Central memory CD8-positive, alpha-beta T cell (primary cell): ENCODE measurements around the gene EHD4.
A peak's percentile ranks its signal among the peaks of the same experiment; 100 is the strongest.

Experiments
- ATAC-seq: fragments of 150-1000 bp; cut with Tn5 transposase; replicated peaks from 2 replicates; pipeline ENCODE4 v1.10.0; 2022; ENCODE audit warnings: mild to moderate bottlenecking, moderate FRiP score, moderate number of reproducible peaks; ENCODE audit not compliant: poor library complexity, severe bottlenecking; ENCODE audit errors: extremely low read depth
- DNase-seq, 2 donors: peaks; one replicate each; pipeline ENCODE4 v3.0.0; 2021; ENCODE audit warnings: low spot score in 2 of 2
- H3K27ac Mint-ChIP-seq: one replicate; pipeline ENCODE4 v1.8.0; 2022; ENCODE audit warnings: low read depth, mild to moderate bottlenecking, moderate library complexity, mixed read lengths
- H3K27me3 Mint-ChIP-seq: one replicate; pipeline ENCODE4 v1.8.0; 2022; ENCODE audit warnings: mixed read lengths
- H3K36me3 Mint-ChIP-seq: one replicate; pipeline ENCODE4 v1.8.0; 2022; ENCODE audit warnings: mild to moderate bottlenecking, moderate library complexity, mixed read lengths; ENCODE audit not compliant: insufficient read depth
- H3K4me1 Mint-ChIP-seq: one replicate; pipeline ENCODE4 v1.8.0; 2022; ENCODE audit warnings: mixed read lengths
- H3K4me3 Mint-ChIP-seq: one replicate; pipeline ENCODE4 v1.8.0; 2022; ENCODE audit warnings: mild to moderate bottlenecking, moderate library complexity, mixed read lengths
- H3K9me3 Mint-ChIP-seq: one replicate; pipeline ENCODE4 v1.8.0; 2022; ENCODE audit warnings: mixed read lengths

The EHD4 gene

DNA sequence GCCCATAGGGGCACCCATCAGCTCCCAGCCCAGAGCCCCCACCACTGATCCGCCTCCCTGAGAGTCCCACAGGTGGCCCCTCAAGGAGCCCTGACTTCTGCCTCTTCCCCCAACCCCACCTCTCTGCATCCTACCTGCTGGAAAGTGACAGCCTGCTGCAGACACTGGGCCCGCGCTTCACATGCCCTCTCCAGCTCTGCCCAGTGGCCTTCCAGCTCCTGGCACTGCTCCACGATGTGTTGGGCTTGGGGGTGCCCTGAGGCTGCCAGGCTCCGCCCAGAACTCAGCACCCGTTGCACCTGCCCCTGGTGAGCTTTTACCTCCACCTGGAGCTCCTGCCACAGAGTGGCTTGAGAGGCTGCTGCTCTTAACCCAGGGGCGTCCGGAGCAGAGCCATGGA is 98.6 kb downstream of the EHD4 start:
- peak overlapping the region; percentile 68 for H3K27ac Mint-ChIP-seq
- peaks cover 17% of the 10 kb centered on the region for H3K4me1 Mint-ChIP-seq
- no peaks in the 10 kb centered on the region for H3K36me3 Mint-ChIP-seq
- DNase-seq: no peak
- ATAC-seq: no peak
- no peaks in the 10 kb centered on the region for H3K27me3 Mint-ChIP-seq
- no peaks in the 10 kb centered on the region for H3K9me3 Mint-ChIP-seq
- no peak overlapping the region for H3K4me3 Mint-ChIP-seq

DNA sequence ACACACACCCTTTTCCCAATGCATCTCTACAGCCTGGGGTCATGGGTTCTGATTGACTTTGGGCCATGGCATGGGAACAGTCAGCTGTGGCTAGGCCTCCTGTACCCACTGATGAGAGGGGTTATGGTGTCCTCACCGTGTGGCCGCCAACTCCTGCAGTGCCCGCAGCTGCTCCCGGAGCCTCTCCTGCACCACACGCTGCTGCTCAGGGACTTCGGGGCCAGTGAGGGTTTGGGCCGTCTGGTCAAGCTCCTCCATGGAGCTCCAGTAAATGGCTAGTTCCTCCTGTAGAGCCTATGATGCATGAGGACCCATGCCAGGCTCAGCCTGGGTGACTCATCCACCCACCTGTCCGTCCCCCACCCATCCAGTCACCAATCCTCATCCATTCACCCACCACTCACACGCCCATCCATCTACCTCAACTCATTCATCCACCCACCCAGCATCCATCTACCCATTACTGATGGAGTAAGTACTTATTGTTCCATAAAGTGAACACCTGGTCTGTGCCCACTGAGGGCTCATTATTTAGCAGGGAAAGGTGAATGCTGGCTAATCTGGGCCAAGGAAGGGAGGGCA is 100.1 kb downstream of the EHD4 start:
- Mint-ChIP-seq H3K27ac (peak overlapping the region; percentile 54), H3K36me3 (no peaks in the 10 kb centered on the region), H3K4me3 (no peak overlapping the region), H3K4me1 (peaks cover 17% of the 10 kb centered on the region), H3K9me3 (no peaks in the 10 kb centered on the region), H3K27me3 (no peaks in the 10 kb centered on the region)
- ATAC-seq (no peak), DNase-seq (no peak)

DNA sequence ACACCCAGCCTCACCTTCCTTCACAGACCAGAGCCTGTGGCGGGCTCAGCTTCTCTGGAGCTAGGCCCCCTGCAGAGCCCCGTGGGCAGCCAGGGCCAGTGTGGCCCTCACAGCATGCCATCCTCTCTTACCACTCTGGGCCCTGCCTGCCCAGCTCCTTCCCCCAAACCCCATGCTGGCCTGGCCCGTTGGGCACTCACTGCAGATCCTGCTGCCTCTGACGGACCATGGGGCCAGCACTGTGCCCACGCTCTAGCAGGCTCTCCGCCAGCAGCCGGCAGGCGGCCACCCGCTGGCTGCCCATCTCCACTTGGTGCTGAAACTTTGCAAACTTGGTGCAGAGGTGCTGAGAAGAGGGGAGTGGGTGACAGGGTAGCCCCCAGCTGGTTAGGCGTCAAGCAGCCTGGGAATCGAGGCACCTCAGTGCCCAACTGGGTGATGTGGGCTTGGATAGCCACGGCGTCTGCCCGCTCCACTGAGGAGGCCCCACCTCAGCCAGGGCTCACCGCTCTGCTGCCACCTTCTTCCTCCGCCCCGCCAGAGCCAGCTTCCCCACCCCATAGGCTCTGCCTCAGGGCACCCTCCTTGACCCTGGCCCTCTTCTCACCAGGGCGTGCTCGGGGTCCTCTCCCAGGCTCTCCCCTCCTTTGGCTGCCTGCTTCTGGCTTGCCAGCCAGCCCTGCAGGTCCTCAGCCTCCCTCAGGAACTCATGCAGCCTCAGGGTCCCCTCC is 101.0 kb downstream of the EHD4 start:
- Mint-ChIP-seq H3K36me3 (no peaks in the 10 kb centered on the region), H3K27me3 (no peaks in the 10 kb centered on the region), H3K27ac (peak overlapping the region; percentile 85), H3K4me3 (no peak overlapping the region), H3K9me3 (no peaks in the 10 kb centered on the region), H3K4me1 (peaks cover 17% of the 10 kb centered on the region)
- ATAC-seq (no peak), DNase-seq (no peak)

DNA sequence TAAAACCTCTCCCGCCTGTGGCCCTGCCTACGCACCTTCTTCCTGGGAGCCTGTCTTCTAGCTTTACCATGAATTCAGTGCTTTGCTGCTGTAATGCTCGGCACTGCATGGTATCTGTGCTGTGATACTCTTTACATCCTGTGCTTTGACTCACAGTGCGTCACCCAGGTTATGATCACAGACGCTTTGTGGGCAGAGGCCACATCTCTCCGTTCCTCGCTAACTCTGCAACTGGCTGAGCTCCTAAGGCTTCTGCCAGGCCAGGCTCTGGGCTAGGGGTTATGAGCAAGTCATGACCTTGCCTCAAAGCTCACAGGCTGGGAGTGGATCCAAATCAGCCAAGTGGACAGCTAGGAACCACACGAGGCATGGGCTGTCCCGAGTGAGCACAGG is 101.7 kb downstream of the EHD4 start:
- ATAC-seq: peak; percentile 97
- Mint-ChIP-seq H3K27ac (peak overlapping the region; percentile 85), H3K4me3 (no peak overlapping the region)

DNA sequence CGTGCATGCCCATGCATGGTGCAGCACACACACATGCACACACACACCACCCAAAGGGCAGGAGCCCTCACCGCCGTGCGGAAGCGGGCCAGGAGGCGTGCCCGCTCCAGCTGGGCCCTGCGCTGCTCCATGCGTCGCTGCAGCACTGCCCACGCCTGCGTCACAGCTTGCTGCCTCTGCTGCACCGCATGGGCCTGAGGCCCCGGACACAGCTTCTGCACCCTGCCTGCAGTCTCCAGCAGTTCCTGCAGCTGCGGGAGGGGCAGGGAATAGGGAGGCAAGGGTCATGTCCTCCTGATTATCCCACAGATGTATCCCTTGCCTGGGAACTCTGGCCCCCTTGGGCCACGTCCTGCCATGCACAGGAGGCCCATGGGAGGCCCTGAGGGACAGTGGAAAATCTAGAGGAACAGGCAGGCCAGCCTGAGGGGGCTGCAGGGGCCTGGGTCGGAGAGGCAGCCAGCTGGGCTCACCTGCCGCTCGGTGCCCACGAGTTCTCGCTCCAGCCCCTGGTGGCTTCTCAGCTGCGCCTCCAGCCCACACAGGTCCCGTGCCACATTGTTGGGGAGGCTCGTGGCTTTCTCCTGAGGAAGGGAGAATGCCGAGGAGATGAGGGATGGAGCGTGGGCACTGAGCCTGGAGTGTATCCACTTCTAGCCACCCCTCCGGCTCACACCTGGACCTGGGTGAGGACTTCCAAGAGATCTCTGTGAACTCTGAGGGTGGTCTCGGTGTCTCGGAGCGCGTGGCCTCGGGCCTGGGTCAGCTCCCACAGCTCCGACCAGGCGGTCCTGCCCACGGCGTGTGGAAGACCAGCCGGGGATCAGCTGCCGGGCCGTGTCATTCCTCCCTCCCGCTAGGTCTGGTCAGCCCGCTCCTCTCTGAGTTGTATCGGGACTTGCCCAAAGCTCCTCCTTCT is 102.3 kb downstream of the EHD4 start:
- Mint-ChIP-seq H3K36me3 (no peaks in the 10 kb centered on the region), H3K4me1 (peaks cover 17% of the 10 kb centered on the region), H3K9me3 (no peaks in the 10 kb centered on the region), H3K27me3 (no peaks in the 10 kb centered on the region), H3K4me3 (no peak overlapping the region), H3K27ac (peak overlapping the region; percentile 85)
- no peak for DNase-seq
- no peak for ATAC-seq

More for the DNA sequence above, 101.7 kb downstream of the EHD4 start:
- DNase-seq: peak in 1 of 2 donors; percentile 45
- H3K4me1 Mint-ChIP-seq: peaks cover 17% of the 10 kb centered on the region
- H3K27me3 Mint-ChIP-seq: no peaks in the 10 kb centered on the region
- H3K36me3 Mint-ChIP-seq: no peaks in the 10 kb centered on the region
- no peaks in the 10 kb centered on the region for H3K9me3 Mint-ChIP-seq

DNA sequence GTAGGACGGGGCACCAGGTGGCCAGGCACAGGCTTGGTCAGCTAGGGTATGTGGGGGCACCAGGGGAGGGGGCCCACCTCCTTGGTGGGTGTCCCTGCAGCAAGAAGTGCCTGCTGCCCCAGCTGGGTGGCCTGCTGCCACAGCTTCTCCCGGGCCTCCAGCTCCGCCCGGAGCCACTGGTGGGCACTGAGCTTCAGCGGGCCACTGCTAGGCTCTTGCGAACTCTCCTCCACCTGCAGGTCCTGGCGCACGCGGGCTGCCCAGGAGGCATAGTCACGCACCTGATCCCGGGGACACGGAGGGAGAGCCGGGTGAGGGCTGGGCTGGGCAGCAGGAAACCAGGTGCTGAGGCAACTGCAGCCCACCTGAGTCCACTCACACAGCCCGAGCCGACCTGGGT is 104.0 kb downstream of the EHD4 start:
- DNase-seq: no peak
- Mint-ChIP-seq H3K4me3 (no peak overlapping the region), H3K36me3 (no peaks in the 10 kb centered on the region), H3K27me3 (no peaks in the 10 kb centered on the region), H3K4me1 (peaks cover 17% of the 10 kb centered on the region), H3K27ac (no peak overlapping the region), H3K9me3 (no peaks in the 10 kb centered on the region)
- ATAC-seq: no peak

DNA sequence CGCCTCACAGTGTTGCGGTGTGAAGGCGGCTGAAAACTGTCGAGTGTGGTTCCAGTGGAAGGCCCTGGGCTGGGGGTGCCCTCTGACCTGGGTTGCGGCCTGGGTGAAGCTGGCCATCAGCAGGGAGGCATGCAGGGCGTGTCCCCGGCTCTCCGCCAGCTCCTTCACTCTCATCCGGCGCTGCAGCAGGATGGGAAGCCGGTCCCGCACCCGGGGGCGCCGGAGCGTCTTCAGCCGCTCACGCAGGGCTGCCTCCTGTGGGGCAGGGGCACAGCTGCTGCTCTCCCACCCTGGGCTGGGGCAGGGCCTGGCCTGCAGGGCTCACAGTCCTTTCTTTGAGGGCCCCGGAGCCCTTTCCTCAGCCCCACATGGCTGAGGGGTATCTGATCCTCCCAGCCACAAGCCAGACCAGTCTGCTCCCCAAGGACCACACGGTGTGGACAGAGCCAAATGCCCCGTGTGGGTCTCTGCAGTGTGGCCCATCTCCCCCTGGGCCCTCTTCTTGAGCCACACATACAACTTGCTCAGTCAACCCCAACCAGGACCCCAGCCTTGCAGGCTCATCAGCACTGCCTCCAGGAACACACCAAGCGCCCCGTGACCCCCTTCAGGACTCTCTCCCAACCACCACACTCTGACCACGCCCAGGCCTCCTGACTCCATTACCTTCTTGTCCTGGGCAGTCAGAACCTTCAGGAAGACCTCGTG is 105.3 kb downstream of the EHD4 start:
- no peaks in the 10 kb centered on the region for H3K27me3 Mint-ChIP-seq
- no peak overlapping the region for H3K4me3 Mint-ChIP-seq
- H3K9me3 Mint-ChIP-seq: no peaks in the 10 kb centered on the region
- no peaks in the 10 kb centered on the region for H3K36me3 Mint-ChIP-seq
- DNase-seq (no peak), ATAC-seq (no peak)
- peaks cover 19% of the 10 kb centered on the region for H3K4me1 Mint-ChIP-seq
- no peak overlapping the region for H3K27ac Mint-ChIP-seq

DNA sequence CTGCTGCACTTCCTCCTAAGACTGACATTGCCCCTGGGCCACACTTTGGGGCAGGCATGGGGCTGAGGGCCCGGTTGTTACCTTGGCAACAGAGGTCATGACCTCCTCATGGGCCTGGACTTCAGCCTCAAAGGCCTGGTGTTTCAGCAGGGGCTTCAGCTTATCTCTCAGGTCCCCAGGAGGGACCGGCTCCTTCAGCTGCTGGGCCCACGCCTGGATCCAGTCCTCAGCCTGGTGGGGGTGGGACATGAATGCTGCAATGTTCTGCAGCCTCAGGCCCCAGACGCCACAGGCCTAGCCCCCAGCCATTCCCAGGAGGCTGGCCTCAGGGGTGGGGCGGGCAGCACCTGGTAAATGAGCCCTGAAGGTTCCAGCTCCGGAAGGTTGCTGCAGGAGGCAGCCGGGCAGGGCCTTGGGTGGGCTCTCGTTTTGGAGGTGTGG is 106.1 kb downstream of the EHD4 start:
- ATAC-seq (no peak), DNase-seq (no peak)
- Mint-ChIP-seq H3K4me3 (no peak overlapping the region), H3K27me3 (no peaks in the 10 kb centered on the region), H3K36me3 (no peaks in the 10 kb centered on the region), H3K4me1 (peaks cover 18% of the 10 kb centered on the region), H3K27ac (no peak overlapping the region), H3K9me3 (no peaks in the 10 kb centered on the region)

DNA sequence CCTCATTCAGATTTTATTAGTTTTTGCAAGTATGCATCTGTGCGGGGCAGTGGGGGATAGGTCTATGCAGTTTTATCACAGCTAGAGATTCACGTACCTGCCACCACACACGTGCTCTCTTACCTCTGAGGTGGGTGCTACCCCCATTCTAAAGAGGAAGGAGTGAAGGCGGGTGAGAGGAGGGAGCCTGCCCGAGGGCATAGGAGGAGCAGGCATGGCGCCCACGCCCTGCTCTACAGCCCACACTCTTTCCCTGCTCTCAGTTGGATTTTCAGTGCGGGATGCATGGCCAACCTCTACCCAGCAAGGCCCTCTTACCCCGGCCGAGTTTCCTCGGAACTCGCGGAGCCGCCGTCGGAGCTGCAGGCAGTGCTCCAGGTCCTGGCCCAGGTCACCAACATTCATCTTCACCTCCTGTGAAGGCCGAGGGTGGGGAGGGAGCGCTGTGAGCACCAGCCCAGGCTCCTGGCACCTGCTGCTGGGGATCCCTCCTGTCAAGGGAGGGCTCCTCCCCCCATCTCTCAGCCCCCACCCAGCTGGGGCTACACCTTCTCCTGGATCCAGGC is 106.8 kb downstream of the EHD4 start:
- Mint-ChIP-seq H3K36me3 (peaks cover 2% of the 10 kb centered on the region), H3K4me1 (peaks cover 15% of the 10 kb centered on the region), H3K27ac (no peak overlapping the region), H3K9me3 (no peaks in the 10 kb centered on the region), H3K27me3 (no peaks in the 10 kb centered on the region), H3K4me3 (no peak overlapping the region)
- ATAC-seq (peak; percentile 29), DNase-seq (no peak)

DNA sequence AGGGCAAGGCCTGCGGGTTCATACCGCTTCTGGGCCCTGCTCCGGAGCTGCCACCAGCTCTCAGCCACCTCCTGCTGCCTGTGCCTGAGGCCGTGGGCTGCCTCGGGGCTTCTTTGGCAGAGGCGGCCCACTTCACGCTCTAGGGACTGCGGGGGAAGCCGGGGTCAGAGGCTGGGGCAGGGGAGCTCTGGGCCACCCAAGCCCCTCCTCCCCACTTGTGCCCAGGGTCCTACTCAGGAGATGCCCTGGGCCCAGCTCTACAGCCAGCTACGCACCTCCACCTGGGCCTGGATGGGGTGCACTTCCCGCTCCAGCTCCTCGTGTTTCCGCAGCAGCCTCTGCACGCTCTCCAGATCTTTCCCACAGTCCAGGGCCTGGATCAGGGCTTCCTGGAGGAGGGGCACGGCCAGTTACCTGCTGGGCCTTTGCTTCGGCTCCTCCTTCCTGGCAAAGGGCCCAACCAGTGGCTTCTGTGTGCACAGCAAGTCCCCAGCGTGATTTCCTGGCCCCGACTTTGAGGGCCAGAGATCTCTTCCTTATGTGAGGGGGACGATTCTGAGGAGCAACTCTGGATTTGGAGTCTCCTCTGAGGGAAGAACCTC is 109.7 kb downstream of the EHD4 start:
- peaks cover 17% of the 10 kb centered on the region for H3K4me1 Mint-ChIP-seq
- no peak overlapping the region for H3K4me3 Mint-ChIP-seq
- DNase-seq: no peak
- H3K27ac Mint-ChIP-seq: peak overlapping the region; percentile 67
- no peaks in the 10 kb centered on the region for H3K9me3 Mint-ChIP-seq
- H3K36me3 Mint-ChIP-seq: peaks cover 2% of the 10 kb centered on the region
- ATAC-seq: no peak
- H3K27me3 Mint-ChIP-seq: no peaks in the 10 kb centered on the region

DNA sequence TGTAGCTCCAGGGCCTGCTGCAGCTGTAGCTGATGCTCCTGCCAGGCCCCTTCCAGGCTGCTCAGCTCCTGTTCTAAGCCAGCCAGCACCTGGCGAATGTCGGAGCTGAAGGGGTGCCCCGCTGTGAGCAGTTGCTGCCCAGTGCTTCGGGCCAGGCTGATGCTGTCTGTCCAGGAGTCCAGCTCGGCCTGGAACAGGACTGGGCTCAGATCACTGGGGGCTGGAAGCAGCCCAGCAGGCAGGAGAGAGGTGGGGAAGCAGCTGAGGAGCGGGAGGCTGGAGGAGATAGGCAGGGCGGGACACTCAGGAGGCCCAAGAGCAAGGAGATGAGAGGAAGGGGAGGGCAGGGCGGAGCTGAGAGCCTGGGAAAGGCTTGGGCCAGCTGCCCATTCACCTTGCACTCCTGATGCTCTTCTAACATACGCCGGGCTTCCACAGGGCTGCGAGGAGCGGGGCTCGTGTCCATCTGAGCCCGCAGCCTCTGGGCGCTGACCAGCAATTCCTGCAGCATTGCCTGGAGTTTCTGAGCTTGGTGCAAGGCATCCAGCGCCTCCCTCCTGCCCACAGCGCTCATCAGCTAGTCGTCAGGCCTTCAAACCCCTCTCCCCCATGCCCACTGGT is 110.5 kb downstream of the EHD4 start:
- Mint-ChIP-seq H3K27me3 (no peaks in the 10 kb centered on the region), H3K36me3 (peaks cover 2% of the 10 kb centered on the region), H3K4me3 (no peak overlapping the region), H3K9me3 (no peaks in the 10 kb centered on the region), H3K4me1 (peaks cover 17% of the 10 kb centered on the region), H3K27ac (no peak overlapping the region)
- no peak for DNase-seq
- no peak for ATAC-seq
